Activated naive CD4-positive, alpha-beta T cell treated with anti-CD3 and anti-CD28 coated beads, Interleukin-2, amount 10 ng/mL, durations not matched to agents 7 days and 5 days (primary cell): ENCODE measurements around the gene TMEM41A.
"Not testable (repeated sequence)": the region's sequence is repeated elsewhere in the genome, so short reads cannot be mapped to it uniquely, and the experiment has no call there.

Experiments used
- CTCF ChIA-PET: fragments of 350-600 bp; sonication (Branson Sonifier 250); formaldehyde crosslinking; loops from one replicate; lab custom pipeline; 2021; ENCODE audit warnings: antibody characterized with exemption; lab: Charles Lee
- DNase-seq: peaks from one replicate; pipeline ENCODE4 v3.0.0-alpha.2; 2020
- H3K27ac Mint-ChIP-seq: one replicate; pipeline ENCODE4 v1.8.0; 2021; ENCODE audit warnings: mild to moderate bottlenecking, moderate library complexity, mixed read lengths
- H3K27me3 Mint-ChIP-seq: one replicate; pipeline ENCODE4 v1.8.0; 2021; ENCODE audit warnings: mild to moderate bottlenecking, mixed read lengths
- H3K36me3 Mint-ChIP-seq: one replicate; pipeline ENCODE4 v1.8.0; 2021; ENCODE audit warnings: mixed read lengths
- H3K4me1 Mint-ChIP-seq: one replicate; pipeline ENCODE4 v1.8.0; 2021; ENCODE audit warnings: mixed read lengths
- H3K4me3 Mint-ChIP-seq: one replicate; pipeline ENCODE4 v1.8.0; 2021; ENCODE audit warnings: mild to moderate bottlenecking, moderate library complexity, mixed read lengths
- H3K9me3 Mint-ChIP-seq: one replicate; pipeline ENCODE4 v1.8.0; 2021; ENCODE audit warnings: mixed read lengths

Gene TMEM41A

DNA sequence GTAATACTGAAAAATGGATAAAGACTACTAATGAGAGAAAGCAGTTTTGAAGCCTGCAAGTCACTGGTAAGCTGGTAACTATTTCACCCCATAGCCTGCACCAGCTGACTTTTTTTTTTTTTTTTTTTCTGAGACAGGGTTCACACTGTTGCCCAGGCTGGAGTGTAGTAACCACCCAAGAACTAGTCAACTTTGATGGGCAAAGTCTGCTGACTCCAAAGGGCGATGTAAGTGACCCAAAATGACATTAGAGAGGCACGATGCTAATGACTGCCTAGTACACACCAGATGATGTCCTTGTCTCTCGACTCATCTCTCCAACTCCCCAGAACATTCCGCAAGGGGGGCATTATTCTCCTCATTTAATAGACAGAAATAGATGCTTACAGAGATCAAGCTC lies 12.9 kb upstream of the TMEM41A start:
- no peak overlapping the region for H3K4me3 Mint-ChIP-seq
- H3K27ac Mint-ChIP-seq: no peak overlapping the region
- no peak for DNase-seq
- CTCF ChIA-PET: no interaction called here
- no peaks in the 10 kb centered on the region for H3K36me3 Mint-ChIP-seq
- no peaks in the 10 kb centered on the region for H3K4me1 Mint-ChIP-seq
- H3K27me3 Mint-ChIP-seq: peaks cover 10% of the 10 kb centered on the region
- H3K9me3 Mint-ChIP-seq: no peaks in the 10 kb centered on the region

DNA sequence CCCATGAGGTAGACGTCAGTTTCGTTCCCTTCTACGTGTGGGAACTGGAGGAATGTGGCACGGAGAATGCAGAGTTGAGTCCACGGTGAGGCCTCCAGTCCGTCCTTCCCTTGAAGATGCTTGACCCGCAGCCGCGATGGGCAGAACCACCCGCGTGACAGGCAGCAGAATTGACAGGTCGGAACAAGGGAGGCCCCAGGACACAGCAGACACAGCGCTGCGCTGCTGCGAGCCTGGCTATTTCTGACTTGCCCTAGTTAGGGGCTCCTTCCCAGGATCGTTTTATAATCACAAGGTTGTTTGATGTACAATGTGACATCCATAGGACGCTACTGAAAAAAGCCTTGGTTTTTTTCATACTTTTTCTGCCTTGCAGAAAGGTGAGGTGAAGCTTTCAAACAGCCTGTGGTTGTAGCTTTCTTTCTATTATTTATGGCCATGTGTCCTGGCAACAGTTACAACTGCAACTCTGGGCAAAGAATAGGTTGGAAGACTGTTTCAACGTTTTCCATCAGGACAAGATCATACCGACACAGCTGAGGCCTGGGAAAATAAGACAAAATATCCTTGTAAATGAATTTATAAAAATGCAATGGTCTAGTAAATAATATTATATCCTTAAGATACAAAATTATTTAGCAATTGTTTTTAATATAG lies 9.6 kb upstream of the TMEM41A start:
- Mint-ChIP-seq H3K9me3 (no peaks in the 10 kb centered on the region), H3K36me3 (no peaks in the 10 kb centered on the region), H3K27me3 (peaks cover 14% of the 10 kb centered on the region), H3K27ac (no peak overlapping the region), H3K4me3 (no peak overlapping the region), H3K4me1 (no peaks in the 10 kb centered on the region)
- CTCF ChIA-PET: no interaction called here
- DNase-seq: no peak

DNA sequence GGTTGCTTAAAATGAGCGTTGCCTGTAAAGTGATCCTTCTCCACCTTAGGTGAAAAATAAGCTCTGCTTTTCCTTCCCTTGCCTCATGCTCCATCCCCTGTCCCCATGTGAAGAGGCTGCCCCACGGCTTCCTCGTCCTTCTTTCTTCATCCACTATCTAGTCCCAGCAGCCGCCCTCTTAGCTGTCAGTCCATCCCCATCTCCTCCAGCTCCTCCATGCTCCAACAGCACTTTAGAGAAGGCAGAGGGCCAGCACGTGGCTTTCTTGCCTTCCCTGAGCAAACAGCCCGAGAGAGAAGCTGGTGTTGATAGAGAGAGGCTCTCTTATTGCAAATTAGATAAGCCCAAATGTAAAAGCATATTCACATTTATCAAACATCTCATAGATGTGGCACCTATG lies 9.0 kb upstream of the TMEM41A start:
- no peaks in the 10 kb centered on the region for H3K9me3 Mint-ChIP-seq
- H3K4me1 Mint-ChIP-seq: no peaks in the 10 kb centered on the region
- H3K27ac Mint-ChIP-seq: no peak overlapping the region
- CTCF ChIA-PET: no interaction called here
- H3K36me3 Mint-ChIP-seq: no peaks in the 10 kb centered on the region
- no peak for DNase-seq
- peaks cover 19% of the 10 kb centered on the region for H3K27me3 Mint-ChIP-seq
- no peak overlapping the region for H3K4me3 Mint-ChIP-seq

GRCh38 chr3:185504636-185505035 lies 5.8 kb upstream of the TMEM41A start:
- no peak for DNase-seq
- Mint-ChIP-seq H3K9me3 (no peaks in the 10 kb centered on the region), H3K4me3 (no peak overlapping the region), H3K36me3 (no peaks in the 10 kb centered on the region), H3K27ac (no peak overlapping the region), H3K4me1 (peaks cover 1% of the 10 kb centered on the region), H3K27me3 (peaks cover 30% of the 10 kb centered on the region)
- CTCF ChIA-PET: no interaction called here

- CTCF ChIA-PET: interaction anchor here (0.6 kb wide), 1 partner anchor 568 kb away, joined by 3 read pairs; no protein-coding TSS in a partner anchor
- no peaks in the 10 kb centered on the region for H3K9me3 Mint-ChIP-seq
- H3K4me1 Mint-ChIP-seq: peaks cover 7% of the 10 kb centered on the region
- H3K36me3 Mint-ChIP-seq: peaks cover 2% of the 10 kb centered on the region
- no peak overlapping the region for H3K4me3 Mint-ChIP-seq
- no peak overlapping the region for H3K27ac Mint-ChIP-seq
- H3K27me3 Mint-ChIP-seq: peaks cover 37% of the 10 kb centered on the region
- DNase-seq: no peak
Observed at GRCh38 chr3:185503521-185503920, 4.7 kb upstream of the TMEM41A start.

- peaks cover 2% of the 10 kb centered on the region for H3K36me3 Mint-ChIP-seq
- H3K4me1 Mint-ChIP-seq: peaks cover 9% of the 10 kb centered on the region
- H3K9me3 Mint-ChIP-seq: no peaks in the 10 kb centered on the region
- no peak for DNase-seq
- CTCF ChIA-PET: interaction anchor here (0.6 to 1.4 kb wide), 3 partner anchors 55 to 568 kb away, joined by 3 read pairs; no protein-coding TSS in a partner anchor
- peaks cover 34% of the 10 kb centered on the region for H3K27me3 Mint-ChIP-seq
- no peak overlapping the region for H3K27ac Mint-ChIP-seq
- H3K4me3 Mint-ChIP-seq: no peak overlapping the region
Observed at GRCh38 chr3:185502987-185503386, 4.2 kb upstream of the TMEM41A start.

DNA sequence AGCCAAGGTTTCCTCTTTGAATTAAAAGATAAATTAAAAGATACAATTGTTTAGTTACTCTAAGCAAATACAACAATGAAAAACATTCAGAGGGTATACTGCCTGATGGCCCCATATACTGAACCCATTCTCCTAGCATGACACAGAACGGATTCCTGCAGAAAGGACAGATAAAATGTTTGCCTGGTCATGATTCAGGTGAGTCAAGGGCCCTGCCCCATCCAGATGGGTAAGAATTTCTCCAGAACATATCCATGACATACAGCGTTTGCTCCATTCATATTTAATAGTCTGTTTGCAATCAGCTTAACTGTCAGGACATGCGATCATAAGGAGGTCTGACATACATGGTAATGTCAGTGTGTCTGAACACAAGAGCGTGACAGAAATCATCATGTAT lies 8.6 kb downstream of the TMEM41A start:
- peaks cover 43% of the 10 kb centered on the region for H3K36me3 Mint-ChIP-seq
- H3K4me1 Mint-ChIP-seq: peaks cover 22% of the 10 kb centered on the region
- H3K4me3 Mint-ChIP-seq: no peak overlapping the region
- no peaks in the 10 kb centered on the region for H3K27me3 Mint-ChIP-seq
- no peak for DNase-seq
- no peaks in the 10 kb centered on the region for H3K9me3 Mint-ChIP-seq
- CTCF ChIA-PET: no interaction called here
- H3K27ac Mint-ChIP-seq: no peak overlapping the region

DNA sequence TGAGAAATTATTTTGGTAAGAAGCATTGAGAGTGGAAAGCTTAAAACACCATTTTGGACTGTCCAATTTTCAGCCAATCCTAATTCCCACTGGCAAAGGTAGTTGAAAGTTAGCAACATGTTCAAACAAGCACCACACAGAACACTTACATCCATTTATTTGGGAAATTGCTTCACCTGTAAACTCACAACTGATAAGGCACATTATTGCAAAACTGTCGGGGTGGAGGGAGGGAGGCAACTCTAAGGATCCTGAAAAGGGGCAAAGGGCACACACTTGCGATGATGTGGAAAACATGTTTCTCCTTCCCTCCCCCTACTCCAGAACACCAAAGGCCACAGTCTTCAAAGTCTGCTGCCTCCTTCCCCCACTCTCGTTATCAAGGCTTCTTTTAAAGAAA lies 9.4 kb downstream of the TMEM41A start:
- Mint-ChIP-seq H3K4me3 (no peak overlapping the region), H3K27ac (no peak overlapping the region), H3K4me1 (peaks cover 22% of the 10 kb centered on the region), H3K27me3 (no peaks in the 10 kb centered on the region), H3K9me3 (no peaks in the 10 kb centered on the region), H3K36me3 (peaks cover 37% of the 10 kb centered on the region)
- CTCF ChIA-PET: no interaction called here
- DNase-seq: no peak

DNA sequence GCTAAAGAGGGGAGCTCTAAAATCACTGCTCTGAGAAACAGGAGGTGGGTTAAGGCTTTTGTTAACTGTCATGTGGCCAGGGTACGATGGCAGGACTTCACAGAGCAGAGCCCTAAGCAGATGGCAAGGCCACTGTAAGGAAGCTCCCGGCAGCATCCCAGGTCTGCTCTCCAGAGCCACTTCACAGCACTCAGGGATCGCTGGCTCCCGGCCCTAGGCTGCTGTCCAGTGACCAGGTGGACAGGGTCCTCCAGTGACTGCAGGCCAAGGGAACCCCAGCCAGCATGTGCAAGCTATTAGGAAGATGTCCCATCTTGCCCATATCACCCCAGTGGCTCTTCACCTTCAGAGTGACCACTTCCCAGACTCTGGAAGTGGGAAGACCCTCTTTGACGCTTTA lies 10.4 kb downstream of the TMEM41A start:
- no peak for DNase-seq
- Mint-ChIP-seq H3K4me3 (no peak overlapping the region), H3K4me1 (peaks cover 21% of the 10 kb centered on the region), H3K9me3 (no peaks in the 10 kb centered on the region), H3K36me3 (peaks cover 31% of the 10 kb centered on the region), H3K27ac (no peak overlapping the region), H3K27me3 (no peaks in the 10 kb centered on the region)
- CTCF ChIA-PET: interaction anchor here (1.4 kb wide), 1 partner anchor 28 kb away, joined by 4 read pairs; no protein-coding TSS in a partner anchor

- DNase-seq: no peak
- Mint-ChIP-seq H3K27ac (no peak overlapping the region), H3K9me3 (peaks cover 3% of the 10 kb centered on the region), H3K4me3 (no peak overlapping the region), H3K27me3 (no peaks in the 10 kb centered on the region), H3K36me3 (peaks cover 37% of the 10 kb centered on the region), H3K4me1 (peaks cover 18% of the 10 kb centered on the region)
- CTCF ChIA-PET: no interaction called here
Observed at GRCh38 chr3:185486394-185486793, 12.4 kb downstream of the TMEM41A start.

DNA sequence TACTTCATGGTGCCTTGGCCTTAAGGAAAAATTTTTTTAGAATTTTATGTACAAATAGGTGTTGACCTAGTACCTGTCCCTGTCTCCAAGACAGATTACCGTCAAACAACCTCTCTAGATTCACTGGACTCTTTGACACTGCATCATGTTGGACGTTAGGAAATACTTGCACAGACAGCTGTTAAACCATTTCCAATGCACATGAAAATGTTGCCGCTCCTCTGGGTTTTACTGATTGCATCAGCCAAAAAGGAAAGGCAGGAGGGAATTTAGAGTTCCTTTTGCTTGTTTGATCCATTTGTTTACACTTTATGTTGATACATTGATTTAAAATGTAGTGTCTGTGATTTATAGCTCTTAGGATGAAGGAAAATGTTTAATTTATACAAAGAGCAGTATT lies 14.5 kb downstream of the TMEM41A start:
- CTCF ChIA-PET: no interaction called here
- Mint-ChIP-seq H3K4me1 (peaks cover 16% of the 10 kb centered on the region), H3K4me3 (no peak overlapping the region), H3K9me3 (peaks cover 5% of the 10 kb centered on the region), H3K36me3 (peaks cover 38% of the 10 kb centered on the region), H3K27ac (no peak overlapping the region), H3K27me3 (no peaks in the 10 kb centered on the region)
- DNase-seq: no peak

- peaks cover 5% of the 10 kb centered on the region for H3K9me3 Mint-ChIP-seq
Observed at GRCh38 chr3:185479373-185479945, 19.4 kb downstream of the TMEM41A start.

DNA sequence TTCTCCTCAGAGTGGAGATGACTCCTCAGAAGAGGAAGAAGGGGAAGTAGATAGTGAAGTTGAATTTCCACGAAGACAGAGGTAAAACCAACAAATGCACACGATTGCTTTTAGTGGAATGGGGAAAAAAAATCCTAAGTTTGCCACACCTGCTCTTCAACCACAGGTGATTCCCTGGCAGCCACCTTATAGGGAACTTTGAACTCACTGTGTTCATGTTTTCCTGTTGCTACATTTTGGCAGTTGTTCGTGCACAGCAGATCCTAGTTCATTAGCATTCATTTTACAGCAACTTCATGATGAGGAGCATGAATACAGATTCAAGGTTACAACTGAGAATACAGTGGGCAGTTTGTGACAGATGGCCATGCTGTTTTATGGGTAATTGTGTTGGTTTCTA lies 21.5 kb downstream of the TMEM41A start:
- Mint-ChIP-seq H3K4me1 (peaks cover under 1% of the 10 kb centered on the region), H3K27ac (no peak overlapping the region), H3K9me3 (peaks cover 2% of the 10 kb centered on the region), H3K27me3 (no peaks in the 10 kb centered on the region), H3K4me3 (no peak overlapping the region), H3K36me3 (peaks cover 18% of the 10 kb centered on the region)
- no peak for DNase-seq
- CTCF ChIA-PET: interaction anchor here (1.3 kb wide), 1 partner anchor 98 kb away, joined by 3 read pairs; no protein-coding TSS in a partner anchor

More at GRCh38 chr3:185479373-185479945, 19.4 kb downstream of the TMEM41A start:
- no peak overlapping the region for H3K27ac Mint-ChIP-seq
- DNase-seq: no peak
- H3K27me3 Mint-ChIP-seq: no peaks in the 10 kb centered on the region
- CTCF ChIA-PET: interaction anchor here (1.0 kb wide), 1 partner anchor 10 kb away, joined by 3 read pairs; no protein-coding TSS in a partner anchor
- peaks cover 30% of the 10 kb centered on the region for H3K36me3 Mint-ChIP-seq
- H3K4me1 Mint-ChIP-seq: peaks cover 16% of the 10 kb centered on the region
- no peak overlapping the region for H3K4me3 Mint-ChIP-seq

DNA sequence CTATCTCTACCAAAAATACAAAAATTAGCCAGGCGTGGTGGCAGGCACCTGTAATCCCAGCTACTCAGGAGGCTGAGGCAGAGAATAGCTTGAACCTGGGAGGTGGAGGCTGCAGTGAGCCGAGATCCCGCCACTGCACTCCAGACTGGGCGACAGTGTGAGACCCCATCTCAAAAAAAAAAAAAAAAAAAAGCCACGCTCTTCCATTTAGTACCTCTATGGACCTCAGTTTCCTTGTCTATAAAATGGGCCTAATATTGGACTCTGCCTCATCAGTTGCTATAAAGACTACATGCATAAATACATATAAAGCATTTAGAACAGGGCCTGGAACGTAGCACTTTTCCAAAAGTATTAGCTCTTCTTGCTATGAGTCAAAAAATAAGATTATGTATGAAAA lies 23.9 kb downstream of the TMEM41A start:
- not testable (repeated sequence) for DNase-seq, H3K27ac Mint-ChIP-seq, H3K9me3 Mint-ChIP-seq, H3K36me3 Mint-ChIP-seq, H3K4me3 Mint-ChIP-seq, H3K4me1 Mint-ChIP-seq, H3K27me3 Mint-ChIP-seq
- CTCF ChIA-PET: interaction anchor here (1.0 kb wide), 1 partner anchor 100 kb away, joined by 5 read pairs; no protein-coding TSS in a partner anchor

DNA sequence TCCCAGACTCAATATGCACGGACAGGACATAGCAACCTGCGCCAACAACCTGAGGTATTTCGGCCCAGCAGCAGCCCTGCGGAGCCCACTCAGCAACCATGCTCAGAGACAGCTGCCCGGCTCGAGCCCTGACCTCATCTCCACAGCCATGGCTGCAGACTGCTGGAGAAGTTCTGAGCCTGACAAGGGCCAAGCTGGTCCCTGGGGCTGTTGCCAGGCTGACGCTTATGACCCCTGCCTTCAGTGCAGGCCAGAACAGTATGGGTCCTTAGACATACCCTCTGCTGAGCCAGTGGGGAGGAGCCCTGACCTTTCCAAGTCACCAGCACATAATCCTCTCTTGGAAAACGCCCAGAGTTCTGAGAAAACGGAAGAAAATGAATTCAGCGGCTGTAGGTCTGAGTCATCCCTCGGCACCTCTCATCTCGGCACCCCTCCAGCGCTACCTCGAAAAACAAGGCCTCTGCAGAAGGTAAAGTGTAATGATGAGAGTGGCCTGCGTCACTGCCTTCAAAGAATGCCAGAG lies 25.5 kb downstream of the TMEM41A start:
- CTCF ChIA-PET: no interaction called here
- H3K4me3 Mint-ChIP-seq: no peak overlapping the region
- DNase-seq: no peak

More for the DNA sequence above, 25.5 kb downstream of the TMEM41A start:
- no peaks in the 10 kb centered on the region for H3K9me3 Mint-ChIP-seq
- peaks cover 7% of the 10 kb centered on the region for H3K4me1 Mint-ChIP-seq
- H3K27ac Mint-ChIP-seq: no peak overlapping the region
- peaks cover 3% of the 10 kb centered on the region for H3K36me3 Mint-ChIP-seq
- H3K27me3 Mint-ChIP-seq: no peaks in the 10 kb centered on the region
